Keratinocyte (primary cell): ENCODE data around the gene SESN3. TPM values are rescaled to one million over a fixed set of nuclear protein-coding genes. Genes with fewer than 3 reads are reported as not detected.

Experiments used
- DNase-seq: peaks from one replicate; pipeline ENCODE4 v3.0.0-alpha.2; 2011; ENCODE audit warnings: low read depth, missing footprints, low spot score
- FAIRE-seq: peaks from 2 replicates; lab custom pipeline; 2011; peaks lifted over from hg19 to GRCh38; lab: Jason Lieb, UNC
- H2AFZ ChIP-seq: 2 replicates; pipeline ENCODE4 v1.6.0; 2012; ENCODE audit warnings: low read length, control low read depth, inconsistent platforms; ENCODE audit not compliant: control insufficient read depth
- H3K27ac ChIP-seq: 2 replicates; pipeline ENCODE4 v1.5.1; 2011; ENCODE audit warnings: low read length; ENCODE audit not compliant: control insufficient read depth, insufficient read depth
- H3K27me3 ChIP-seq: 3 replicates; pipeline ENCODE4 v1.6.0; 2011; ENCODE audit warnings: low read length; ENCODE audit not compliant: control insufficient read depth, insufficient read depth; ENCODE audit errors: extremely low read depth
- H3K36me3 ChIP-seq, 2 experiments: 2 replicates in 1 of 2; 3 replicates in 1 of 2; pipeline ENCODE4 v1.5.1; 2011; ENCODE audit warnings: low read length in 2 of 2, mild to moderate bottlenecking in 1 of 2; ENCODE audit not compliant: control insufficient read depth in 2 of 2, insufficient read depth in 2 of 2; ENCODE audit errors: extremely low read depth in 1 of 2
- H3K4me1 ChIP-seq: 3 replicates; pipeline ENCODE4 v1.5.1; 2011; ENCODE audit warnings: low read length; ENCODE audit not compliant: control insufficient read depth, insufficient read depth; ENCODE audit errors: extremely low read depth
- H3K4me2 ChIP-seq: 3 replicates; pipeline ENCODE4 v1.6.0; 2011; ENCODE audit warnings: low read depth, low read length; ENCODE audit not compliant: control insufficient read depth, insufficient read depth; ENCODE audit errors: extremely low read depth
- H3K4me3 ChIP-seq, 3 experiments: fragments of 200-600 bp in 1 of 3; sonication (generic) in 1 of 3; 2 replicates in 2 of 3; 3 replicates in 1 of 3; pipeline ENCODE4 v1.5.1; 2011 to 2016; ENCODE audit warnings: low read length in 3 of 3, mild to moderate bottlenecking in 3 of 3, control low read depth in 2 of 3, inconsistent platforms in 1 of 3, low read depth in 1 of 3, mixed read lengths in 1 of 3, mixed run types in 1 of 3, moderate library complexity in 1 of 3; ENCODE audit not compliant: control insufficient read depth in 2 of 3, insufficient read depth in 2 of 3; ENCODE audit errors: extremely low read depth in 1 of 3
- H3K79me2 ChIP-seq: 2 replicates; pipeline ENCODE4 v1.6.0; 2012; ENCODE audit warnings: low read length; ENCODE audit not compliant: control insufficient read depth, insufficient read depth
- H3K9ac ChIP-seq: 3 replicates; pipeline ENCODE4 v1.6.0; 2011; ENCODE audit warnings: low read length; ENCODE audit not compliant: control insufficient read depth, insufficient read depth; ENCODE audit errors: extremely low read depth
- H3K9me1 ChIP-seq: 3 replicates; pipeline ENCODE4 v1.6.0; 2011; ENCODE audit warnings: low read length; ENCODE audit not compliant: control insufficient read depth, insufficient read depth; ENCODE audit errors: extremely low read depth
- H3K9me3 ChIP-seq: 2 replicates; pipeline ENCODE4 v1.5.1; 2012; ENCODE audit warnings: low read depth, low read length; ENCODE audit not compliant: control insufficient read depth
- H4K20me1 ChIP-seq: 3 replicates; pipeline ENCODE4 v1.6.0; 2011; ENCODE audit warnings: low read length; ENCODE audit not compliant: control insufficient read depth, insufficient read depth; ENCODE audit errors: extremely low read depth
- CTCF ChIP-seq, 3 experiments: IDR thresholded peaks in 1 of 3; conservative IDR thresholded peaks in 1 of 3; optimal IDR thresholded peaks in 1 of 3; 2 replicates in 2 of 3; 3 replicates in 1 of 3; pipeline versions ENCODE3 to v1.5.1; 2011; ENCODE audit warnings: low read length in 3 of 3, mild to moderate bottlenecking in 3 of 3, moderate library complexity in 2 of 3, control low read depth in 1 of 3, inconsistent platforms in 1 of 3; ENCODE audit not compliant: insufficient read depth in 2 of 3; ENCODE audit errors: extremely low read depth in 1 of 3
- EZH2 ChIP-seq: IDR thresholded peaks from one replicate; pipeline ENCODE4 v1.6.1; 2012; ENCODE audit warnings: inconsistent platforms, mild to moderate bottlenecking, low read length, moderate library complexity
- dilution Hi-C: fragments of 300-500 bp; cut with MboI; formaldehyde crosslinking; loops from one replicate; pipeline ENCODE4 v1.7.0; 2020; ENCODE audit warnings: low sequenced_read_pairs; ENCODE audit not compliant: extremely low pct_ligation_motif_present
- polyA plus RNA-seq, 5 experiments: library from polyadenylated mRNA; depleted of rRNA in 3 of 5; stranded (reverse) in 3 of 5; stranded (forward) in 1 of 5; unstranded in 1 of 5; fragments of >200 nt; gene quantifications; 1 replicate in 1 of 5; 2 replicates in 3 of 5; 3 replicates in 1 of 5; pipeline versions ENCODE4 v1.2.1 to v1.2.3, GENCODE V29; 2011 to 2012; ENCODE audit warnings: missing spikeins in 2 of 5, low read depth in 1 of 5, low replicate concordance in 1 of 5

Gene SESN3
- polyA plus RNA-seq, 1 donor (not counting 4 experiments of a cell fraction or from before 2014, with no cell fraction given) = 35.2 TPM

GRCh38 chr11:95152876-95153856, 77.8 kb downstream of the SESN3 start:
- dilution Hi-C loops = no loop called here
- Histone ChIP-seq H4K20me1 (no peaks in the 10 kb centered on the region), H3K9ac (peak overlapping the region; percentile 42), H3K4me3 (peak overlapping the region in 2 of 3 experiments; percentile 37 to 52), H3K79me2 (no peaks in the 10 kb centered on the region), H2AFZ (peak overlapping the region; percentile 81), H3K36me3 (no peaks in the 10 kb centered on the region), H3K27ac (no peak overlapping the region), H3K4me1 (peaks cover 43% of the 10 kb centered on the region), H3K9me3 (no peaks in the 10 kb centered on the region), H3K9me1 (no peaks in the 10 kb centered on the region), H3K27me3 (no peaks in the 10 kb centered on the region), H3K4me2 (peak overlapping the region; percentile 79)
- DNase-seq (no peak), FAIRE-seq (peak; percentile 26)
- TF ChIP-seq EZH2 (no peak), CTCF (optimal IDR thresholded peaks at IDR 0.05 in 1 of 3, IDR thresholded peaks at IDR 0.05 in 1 of 3, conservative IDR thresholded peaks at IDR 0.05 in 1 of 3; ENCODE audit: extremely low read depth in 1 of 3, insufficient read depth in 2 of 3, low read length in 3 of 3) (no peak)

- H3K9me3 ChIP-seq = no peaks in the 10 kb centered on the region
- peak overlapping the region; percentile 44 to 71 (median 57) for H3K4me3 ChIP-seq
- no peaks in the 10 kb centered on the region for H4K20me1 ChIP-seq
- TF ChIP-seq EZH2 (no peak), CTCF (optimal IDR thresholded peaks at IDR 0.05 in 1 of 3, IDR thresholded peaks at IDR 0.05 in 1 of 3, conservative IDR thresholded peaks at IDR 0.05 in 1 of 3; ENCODE audit: extremely low read depth in 1 of 3, insufficient read depth in 2 of 3, low read length in 3 of 3) (peak; percentile 83 to 89 (median 89))
- H3K27ac ChIP-seq = peak overlapping the region; percentile 84
- peaks cover 60% of the 10 kb centered on the region for H3K4me1 ChIP-seq
- H3K27me3 ChIP-seq = no peaks in the 10 kb centered on the region
- H2AFZ ChIP-seq = peak overlapping the region; percentile 90
- FAIRE-seq (peak; percentile 86), DNase-seq (peak; percentile 46)
- no peaks in the 10 kb centered on the region for H3K9me1 ChIP-seq
- no peaks in the 10 kb centered on the region for H3K79me2 ChIP-seq
- no peaks in the 10 kb centered on the region for H3K36me3 ChIP-seq
- dilution Hi-C loops = no loop called here
- H3K4me2 ChIP-seq = peak overlapping the region; percentile 90
- peak overlapping the region; percentile 82 for H3K9ac ChIP-seq
These were observed 79.9 kb downstream of the SESN3 start for GRCh38 chr11:95150956-95151684.
